ENCODE measurements around the gene GPR160.

DNA sequence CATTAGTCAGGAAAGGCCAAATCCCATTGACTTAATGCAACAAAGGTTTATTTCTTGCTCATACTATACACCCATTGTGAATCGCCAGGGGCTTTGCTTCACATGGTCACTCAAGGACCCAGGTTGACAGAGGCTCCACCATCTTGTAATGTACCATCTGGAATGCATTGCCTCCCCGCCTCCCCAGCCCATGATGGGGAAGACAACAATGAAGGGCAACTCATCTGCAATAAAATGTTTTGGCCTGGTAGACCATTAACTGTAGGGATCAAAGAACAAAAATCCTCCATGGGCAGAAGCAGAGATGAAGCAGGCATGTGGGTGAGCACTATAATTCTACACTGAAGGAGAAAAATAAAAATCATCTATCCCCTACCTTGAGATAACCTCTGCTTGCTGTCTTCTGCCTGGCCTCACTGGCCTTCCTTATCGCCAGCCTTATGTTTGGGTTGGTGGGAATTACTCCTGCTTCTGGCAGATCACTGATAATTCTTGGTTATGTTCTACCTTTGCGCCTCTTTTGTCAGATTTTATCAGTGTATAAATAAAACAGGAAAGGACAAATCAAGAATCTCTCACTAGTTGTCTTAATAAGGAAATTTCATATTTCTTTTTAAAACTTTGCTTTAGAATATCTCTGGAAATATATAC is 37.8 kb downstream of the GPR160 start:
- TF ChIP-seq, protein P1, sequence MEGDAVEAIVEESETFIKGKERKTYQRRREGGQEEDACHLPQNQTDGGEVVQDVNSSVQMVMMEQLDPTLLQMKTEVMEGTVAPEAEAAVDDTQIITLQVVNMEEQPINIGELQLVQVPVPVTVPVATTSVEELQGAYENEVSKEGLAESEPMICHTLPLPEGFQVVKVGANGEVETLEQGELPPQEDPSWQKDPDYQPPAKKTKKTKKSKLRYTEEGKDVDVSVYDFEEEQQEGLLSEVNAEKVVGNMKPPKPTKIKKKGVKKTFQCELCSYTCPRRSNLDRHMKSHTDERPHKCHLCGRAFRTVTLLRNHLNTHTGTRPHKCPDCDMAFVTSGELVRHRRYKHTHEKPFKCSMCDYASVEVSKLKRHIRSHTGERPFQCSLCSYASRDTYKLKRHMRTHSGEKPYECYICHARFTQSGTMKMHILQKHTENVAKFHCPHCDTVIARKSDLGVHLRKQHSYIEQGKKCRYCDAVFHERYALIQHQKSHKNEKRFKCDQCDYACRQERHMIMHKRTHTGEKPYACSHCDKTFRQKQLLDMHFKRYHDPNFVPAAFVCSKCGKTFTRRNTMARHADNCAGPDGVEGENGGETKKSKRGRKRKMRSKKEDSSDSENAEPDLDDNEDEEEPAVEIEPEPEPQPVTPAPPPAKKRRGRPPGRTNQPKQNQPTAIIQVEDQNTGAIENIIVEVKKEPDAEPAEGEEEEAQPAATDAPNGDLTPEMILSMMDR (IDR thresholded peaks at IDR 0.05): no peak
- no peak for TF ChIP-seq POLR2A (IDR thresholded peaks at IDR 0.05)

All from tibial nerve (tissue), 3 donors.